Testis (tissue), 2 donors: ENCODE measurements around the gene BTG4.

Experiments used
- POLR2A ChIP-seq: fragments of 450-650 bp; IDR thresholded peaks from one replicate; pipeline ENCODE4 v1.6.1; 2017; ENCODE audit warnings: antibody characterized with exemption, mild to moderate bottlenecking, moderate library complexity
- TF ChIP-seq, protein P1 (sequence below), 3 experiments: fragments of 450-650 bp in 2 of 3; fragments of 200-600 bp in 1 of 3; sonication (generic) in 1 of 3; IDR thresholded peaks; one replicate each; pipeline ENCODE4 v1.5.1; 2016 to 2019; ENCODE audit warnings: antibody characterized with exemption in 3 of 3, mild to moderate bottlenecking in 2 of 3, moderate library complexity in 1 of 3

DNA sequence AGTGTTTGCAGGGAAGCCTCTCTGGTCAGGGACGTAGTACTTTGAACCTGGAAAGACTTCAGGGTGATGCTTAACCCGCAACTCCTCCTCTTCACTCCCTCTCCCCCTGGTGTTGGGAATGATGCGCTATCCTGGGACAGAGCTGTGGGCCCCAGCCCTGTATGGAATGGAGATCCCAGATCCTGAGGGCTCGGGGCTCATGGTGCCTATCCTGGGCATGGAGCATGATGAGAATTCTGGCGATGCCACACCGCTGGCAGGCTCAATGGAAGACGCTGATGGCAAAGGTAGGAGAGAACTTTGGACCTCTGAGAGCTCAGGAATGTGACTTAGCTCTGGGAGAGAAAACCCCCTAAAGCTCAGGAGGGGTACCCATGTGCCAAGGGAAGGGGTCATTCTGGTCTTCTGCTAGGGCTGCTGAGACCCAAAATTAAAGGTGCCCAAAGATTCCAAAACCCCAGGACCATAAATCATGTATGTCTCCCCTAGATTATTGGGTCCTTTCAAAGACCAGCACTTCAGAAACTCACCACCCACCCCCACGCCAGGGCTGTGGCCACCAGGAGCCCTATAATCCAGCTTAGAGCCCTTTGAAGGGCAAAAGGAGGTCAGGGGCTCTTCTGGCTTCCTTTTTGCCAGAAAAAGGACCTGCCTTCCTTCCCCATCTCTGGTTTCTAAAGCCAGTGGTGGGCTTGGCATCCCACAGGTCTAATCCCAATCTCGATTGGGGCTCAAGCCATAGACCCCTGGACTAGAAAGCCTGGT lies 52.5 kb downstream of the BTG4 start:
- TF ChIP-seq, protein P1, sequence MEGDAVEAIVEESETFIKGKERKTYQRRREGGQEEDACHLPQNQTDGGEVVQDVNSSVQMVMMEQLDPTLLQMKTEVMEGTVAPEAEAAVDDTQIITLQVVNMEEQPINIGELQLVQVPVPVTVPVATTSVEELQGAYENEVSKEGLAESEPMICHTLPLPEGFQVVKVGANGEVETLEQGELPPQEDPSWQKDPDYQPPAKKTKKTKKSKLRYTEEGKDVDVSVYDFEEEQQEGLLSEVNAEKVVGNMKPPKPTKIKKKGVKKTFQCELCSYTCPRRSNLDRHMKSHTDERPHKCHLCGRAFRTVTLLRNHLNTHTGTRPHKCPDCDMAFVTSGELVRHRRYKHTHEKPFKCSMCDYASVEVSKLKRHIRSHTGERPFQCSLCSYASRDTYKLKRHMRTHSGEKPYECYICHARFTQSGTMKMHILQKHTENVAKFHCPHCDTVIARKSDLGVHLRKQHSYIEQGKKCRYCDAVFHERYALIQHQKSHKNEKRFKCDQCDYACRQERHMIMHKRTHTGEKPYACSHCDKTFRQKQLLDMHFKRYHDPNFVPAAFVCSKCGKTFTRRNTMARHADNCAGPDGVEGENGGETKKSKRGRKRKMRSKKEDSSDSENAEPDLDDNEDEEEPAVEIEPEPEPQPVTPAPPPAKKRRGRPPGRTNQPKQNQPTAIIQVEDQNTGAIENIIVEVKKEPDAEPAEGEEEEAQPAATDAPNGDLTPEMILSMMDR (IDR thresholded peaks at IDR 0.05) = no peak
- no peak for TF ChIP-seq POLR2A
